SU-DHL-6 (cell line): ENCODE data around the gene ZIC4.

Experiments used
- H2AFZ ChIP-seq: fragments of 200-600 bp; sonication (generic); 2 replicates; pipeline ENCODE4 v1.6.1; 2014; ENCODE audit warnings: low read depth, mild to moderate bottlenecking, moderate library complexity, mixed read lengths, antibody characterized with exemption, low read length; ENCODE audit not compliant: severe bottlenecking
- H3F3A ChIP-seq: fragments of 200-600 bp; shearing (Covaris generic); 2 replicates; pipeline ENCODE4 v1.6.0; 2016; ENCODE audit warnings: antibody characterized with exemption, mild to moderate bottlenecking; ENCODE audit not compliant: insufficient read depth
- H3K27ac ChIP-seq: fragments of 200-600 bp; sonication (generic); 2 replicates; pipeline ENCODE4 v1.5.1; 2016; ENCODE audit warnings: low read depth, mild to moderate bottlenecking, low read length, moderate library complexity, mixed read lengths
- H3K27me3 ChIP-seq: fragments of 200-600 bp; sonication (generic), shearing (Covaris generic); 2 replicates; pipeline ENCODE4 v1.6.0; 2014; ENCODE audit warnings: mild to moderate bottlenecking, low read length
- H3K36me3 ChIP-seq: fragments of 200-600 bp; sonication (generic); 2 replicates; pipeline ENCODE4 v1.6.1; 2014; ENCODE audit warnings: mild to moderate bottlenecking, low read length, mixed read lengths
- H3K4me2 ChIP-seq: fragments of 300-600, 200-600 bp; shearing (Covaris generic), sonication (generic); 2 replicates; pipeline ENCODE4 v1.6.0; 2014; ENCODE audit warnings: low read length, low read depth, mild to moderate bottlenecking; ENCODE audit not compliant: poor library complexity, severe bottlenecking
- H3K4me3 ChIP-seq: fragments of 200-600 bp; sonication (generic); 2 replicates; pipeline ENCODE4 v1.5.1; 2014; ENCODE audit warnings: antibody characterized with exemption, low read length, mild to moderate bottlenecking, mixed read lengths; ENCODE audit not compliant: insufficient read depth, poor library complexity, severe bottlenecking
- H3K79me2 ChIP-seq: fragments of 200-600 bp; sonication (generic); 2 replicates; pipeline ENCODE4 v1.6.1; 2014; ENCODE audit warnings: mild to moderate bottlenecking, low read length, moderate library complexity; ENCODE audit not compliant: insufficient read depth
- H3K9ac ChIP-seq: fragments of 200-600 bp; sonication (generic); 2 replicates; pipeline ENCODE4 v1.7.0; 2014; ENCODE audit warnings: mild to moderate bottlenecking, low read length
- H3K9me2 ChIP-seq: fragments of 200-600 bp; sonication (generic); replicated peaks from 2 replicates; pipeline ENCODE4 v1.6.1; 2014; ENCODE audit warnings: low read length; ENCODE audit not compliant: insufficient read depth
- H3K9me3 ChIP-seq: fragments of 200-600 bp; sonication (generic); 2 replicates; pipeline ENCODE4 v1.6.1; 2014; ENCODE audit warnings: low read length, mixed read lengths; ENCODE audit not compliant: insufficient read depth
- H4K20me1 ChIP-seq: fragments of 200-600 bp; sonication (generic); 2 replicates; pipeline ENCODE4 v1.6.1; 2014; ENCODE audit warnings: low read depth, mild to moderate bottlenecking, antibody characterized with exemption, low read length, moderate library complexity, mixed read lengths
- CTCF ChIP-seq: fragments of 200-600 bp; sonication (generic); IDR thresholded peaks from one replicate; pipeline ENCODE4 v1.5.1; 2017; ENCODE audit warnings: antibody characterized with exemption, mild to moderate bottlenecking, low read length, moderate library complexity; ENCODE audit not compliant: insufficient read depth, poor library complexity, severe bottlenecking
- EZH2phosphoT487 ChIP-seq: fragments of 200-600 bp; sonication (generic), shearing (Covaris generic); conservative IDR thresholded peaks from 2 replicates; pipeline ENCODE4 v1.6.1; 2018; ENCODE audit warnings: mild to moderate bottlenecking, antibody characterized with exemption, low read length, moderate library complexity, mixed read lengths

The ZIC4 gene

GRCh38 chr3:147341727-147342126 lies 64.6 kb downstream of the ZIC4 start:
- H2AFZ ChIP-seq, result no peak overlapping the region
- H3K9ac ChIP-seq, result no peak overlapping the region
- H3K79me2 ChIP-seq, result no peaks in the 10 kb centered on the region
- no peaks in the 10 kb centered on the region for H3K36me3 ChIP-seq
- H3K27me3 ChIP-seq, result no peaks in the 10 kb centered on the region
- H3F3A ChIP-seq, result no peaks in the 10 kb centered on the region
- H4K20me1 ChIP-seq, result no peaks in the 10 kb centered on the region
- no peak overlapping the region for H3K4me2 ChIP-seq
- TF ChIP-seq EZH2phosphoT487 (no peak), CTCF (no peak)
- H3K9me3 ChIP-seq, result no peaks in the 10 kb centered on the region
- no peak overlapping the region for H3K4me3 ChIP-seq
- no peak overlapping the region for H3K27ac ChIP-seq
- no peaks in the 10 kb centered on the region for H3K9me2 ChIP-seq

GRCh38 chr3:147336543-147337278 lies 69.6 kb downstream of the ZIC4 start:
- Histone ChIP-seq H3K79me2 (no peaks in the 10 kb centered on the region), H3K4me2 (no peak overlapping the region), H3F3A (no peaks in the 10 kb centered on the region), H3K9ac (no peak overlapping the region), H3K27me3 (no peaks in the 10 kb centered on the region), H4K20me1 (no peaks in the 10 kb centered on the region), H3K9me2 (no peaks in the 10 kb centered on the region), H3K4me3 (no peak overlapping the region), H3K27ac (no peak overlapping the region), H2AFZ (no peak overlapping the region), H3K9me3 (no peaks in the 10 kb centered on the region), H3K36me3 (no peaks in the 10 kb centered on the region)
- TF ChIP-seq CTCF (no peak), EZH2phosphoT487 (no peak)
